Mesodermal cell (in vitro differentiated cells): ENCODE results near the gene SKIDA1.

Source experiments
- H3K27ac ChIP-seq: 2 replicates; pipeline ENCODE4 v1.7.0; 2013; ENCODE audit warnings: mild to moderate bottlenecking, low read depth, low read length, moderate library complexity; ENCODE audit not compliant: severe bottlenecking
- H3K36me3 ChIP-seq: 2 replicates; pipeline ENCODE4 v1.7.1; 2013; ENCODE audit warnings: mild to moderate bottlenecking, low read length, moderate library complexity; ENCODE audit not compliant: control insufficient read depth, insufficient read depth
- H3K4me1 ChIP-seq: one replicate; pipeline ENCODE4 v1.7.1; 2013; ENCODE audit warnings: mild to moderate bottlenecking, low read length; ENCODE audit not compliant: insufficient read depth, control insufficient read depth, poor library complexity, severe bottlenecking
- H3K4me3 ChIP-seq: 2 replicates; pipeline ENCODE4 v1.7.0; 2013; ENCODE audit warnings: low read length, control low read depth, mild to moderate bottlenecking; ENCODE audit not compliant: insufficient read depth, poor library complexity, severe bottlenecking; ENCODE audit errors: extremely low read depth
- H3K9me3 ChIP-seq: 2 replicates; pipeline ENCODE4 v1.7.1; 2013; ENCODE audit warnings: mild to moderate bottlenecking, low read length, moderate library complexity; ENCODE audit not compliant: control insufficient read depth
- WGBS, 2 experiments: methylation state at CpG; one replicate each; pipeline ENCODE4 v1.1.5; 2013; ENCODE audit warnings: missing lambda C conversion rate in 2 of 2; ENCODE audit not compliant: insufficient coverage in 2 of 2; 5-methylcytosine and 5-hydroxymethylcytosine counted together

Gene SKIDA1

DNA sequence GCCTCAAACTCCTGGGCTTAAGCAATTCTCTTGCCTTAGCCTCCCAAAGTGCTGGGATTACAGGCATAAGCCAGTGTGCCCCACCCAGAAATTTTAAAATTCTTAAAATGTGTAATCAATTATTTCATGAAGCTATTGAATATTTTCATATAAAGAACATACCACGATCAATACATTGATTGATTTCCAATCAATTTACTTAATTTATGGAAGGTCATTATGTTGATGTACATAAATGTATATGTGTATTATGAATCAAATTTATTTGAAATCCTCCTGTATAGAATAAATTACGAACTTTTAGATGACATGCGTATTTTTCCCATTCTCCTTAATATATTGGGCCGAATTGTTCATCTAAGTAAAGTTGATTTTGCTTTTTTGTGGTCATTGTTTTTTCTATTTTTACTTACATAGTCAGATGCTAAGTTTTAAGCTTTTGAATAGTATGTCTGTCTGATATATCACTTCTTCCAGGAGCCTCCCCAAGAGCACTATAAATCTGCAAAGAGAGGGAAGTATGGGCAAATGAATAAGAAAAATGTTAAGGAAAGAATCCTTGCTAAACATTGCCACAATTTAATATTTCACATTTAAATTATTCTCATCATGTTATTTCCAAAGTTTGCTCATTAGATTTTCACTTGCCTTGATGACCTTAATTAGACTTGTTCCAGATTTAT is 35.3 kb downstream of the SKIDA1 start:
- Histone ChIP-seq H3K4me3 (no peak overlapping the region), H3K36me3 (peaks cover 3% of the 10 kb centered on the region), H3K27ac (no peak overlapping the region), H3K4me1 (peaks cover 14% of the 10 kb centered on the region), H3K9me3 (no peaks in the 10 kb centered on the region)
- WGBS, 2 experiments, result no CpG with 5 or more reads among the region's 4 CpGs

DNA sequence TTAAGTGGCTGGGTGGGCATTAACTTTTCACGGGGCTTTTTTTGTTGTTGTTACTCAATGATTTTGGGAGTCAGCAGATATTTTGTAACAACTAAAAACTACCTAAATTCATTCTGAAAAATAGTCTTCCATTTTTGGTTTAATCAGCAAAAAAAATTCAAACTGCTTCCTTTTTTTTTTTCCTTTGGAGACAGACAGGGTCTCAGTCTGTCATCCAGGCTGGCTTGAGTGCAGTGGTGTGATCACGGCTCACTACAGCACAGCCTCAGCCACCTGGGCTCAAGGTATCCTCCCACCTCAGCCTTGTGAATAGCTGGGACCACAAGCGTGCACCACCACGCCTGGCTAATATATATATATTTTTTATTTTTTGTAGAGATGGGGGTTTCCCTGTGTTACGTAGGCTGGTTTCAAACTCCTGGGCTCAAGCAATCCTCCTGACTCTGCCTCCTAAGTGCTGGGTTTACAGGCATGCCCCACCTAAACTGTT is 36.5 kb downstream of the SKIDA1 start:
- Histone ChIP-seq H3K27ac (no peak overlapping the region), H3K4me1 (peaks cover 11% of the 10 kb centered on the region), H3K4me3 (no peak overlapping the region), H3K36me3 (peaks cover 3% of the 10 kb centered on the region), H3K9me3 (no peaks in the 10 kb centered on the region)
- WGBS, 2 experiments, result 83% methylated on average over 1 of the region's 5 CpGs; no CpG with 5 or more reads in 1 of the 2 experiments

DNA sequence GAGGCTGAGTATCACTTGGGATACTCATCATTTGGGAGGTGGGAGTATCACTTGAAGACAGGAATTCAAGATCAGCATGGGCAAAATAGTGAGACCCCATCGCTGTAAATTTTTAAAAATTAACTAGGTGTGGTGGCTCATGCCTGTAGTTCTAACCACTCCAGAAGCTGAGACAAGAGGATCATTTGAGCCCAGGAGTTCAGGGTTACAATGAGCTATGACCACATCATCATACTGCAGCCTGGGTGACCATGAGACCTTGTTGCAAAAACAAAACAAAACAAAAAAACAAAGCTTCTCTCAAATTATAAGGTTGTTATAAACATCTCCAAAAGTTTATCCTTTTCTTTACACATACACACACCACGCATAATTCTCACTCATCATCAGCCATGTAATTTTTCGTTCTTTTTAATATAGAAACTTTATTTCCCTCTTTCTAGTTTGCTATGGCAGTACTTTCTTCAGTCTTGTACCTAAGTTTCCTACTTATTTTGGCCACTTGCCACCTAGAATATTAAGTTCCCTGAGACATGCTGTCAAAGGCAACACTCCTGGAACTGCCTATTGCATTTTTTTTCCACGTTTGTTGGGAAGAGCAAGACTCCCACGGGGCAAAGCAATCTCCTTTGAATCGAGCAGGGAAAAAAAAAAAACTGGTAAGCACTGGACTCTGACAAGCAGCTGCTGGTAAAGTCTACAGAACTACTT is 37.1 kb downstream of the SKIDA1 start:
- 73 to 85% methylated on average over 5 to 6 of the region's 6 CpGs for WGBS, 2 experiments
- H3K4me3 ChIP-seq, result no peak overlapping the region
- H3K9me3 ChIP-seq, result no peaks in the 10 kb centered on the region
- H3K36me3 ChIP-seq, result no peaks in the 10 kb centered on the region
- peaks cover 8% of the 10 kb centered on the region for H3K4me1 ChIP-seq
- no peak overlapping the region for H3K27ac ChIP-seq

- no peaks in the 10 kb centered on the region for H3K9me3 ChIP-seq
- H3K36me3 ChIP-seq, result no peaks in the 10 kb centered on the region
- H3K27ac ChIP-seq, result no peak overlapping the region
- no peak overlapping the region for H3K4me3 ChIP-seq
- 82 to 94% methylated on average over 4 to 7 of the region's 10 CpGs for WGBS, 2 experiments
- H3K4me1 ChIP-seq, result peaks cover 8% of the 10 kb centered on the region
Observed at GRCh38 chr10:21487416-21488180, 37.9 kb downstream of the SKIDA1 start.

DNA sequence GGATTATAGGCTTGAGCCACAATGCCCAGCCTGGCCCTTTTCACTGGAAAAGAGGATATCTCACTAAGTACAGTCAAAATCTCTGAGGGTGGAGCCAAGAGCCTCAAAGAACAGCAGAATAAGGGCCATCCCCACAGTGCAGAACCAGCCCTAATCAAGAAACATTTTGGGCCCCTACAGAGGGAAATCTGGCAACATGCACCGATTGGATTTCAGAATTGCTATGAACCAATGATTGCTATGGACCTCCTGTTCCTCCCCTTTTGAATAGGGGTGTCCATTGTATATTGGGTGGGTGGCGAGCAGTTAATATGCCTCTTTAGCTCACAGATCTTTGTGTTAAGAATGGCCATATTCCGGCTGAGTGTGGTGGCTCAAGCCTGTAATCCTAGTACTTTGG is 42.7 kb downstream of the SKIDA1 start:
- H3K9me3 ChIP-seq, result no peaks in the 10 kb centered on the region
- no peak overlapping the region for H3K4me3 ChIP-seq
- WGBS, 2 experiments, result 100% methylated on average over 1 to 2 of the region's 3 CpGs
- no peaks in the 10 kb centered on the region for H3K4me1 ChIP-seq
- H3K27ac ChIP-seq, result no peak overlapping the region
- H3K36me3 ChIP-seq, result no peaks in the 10 kb centered on the region

DNA sequence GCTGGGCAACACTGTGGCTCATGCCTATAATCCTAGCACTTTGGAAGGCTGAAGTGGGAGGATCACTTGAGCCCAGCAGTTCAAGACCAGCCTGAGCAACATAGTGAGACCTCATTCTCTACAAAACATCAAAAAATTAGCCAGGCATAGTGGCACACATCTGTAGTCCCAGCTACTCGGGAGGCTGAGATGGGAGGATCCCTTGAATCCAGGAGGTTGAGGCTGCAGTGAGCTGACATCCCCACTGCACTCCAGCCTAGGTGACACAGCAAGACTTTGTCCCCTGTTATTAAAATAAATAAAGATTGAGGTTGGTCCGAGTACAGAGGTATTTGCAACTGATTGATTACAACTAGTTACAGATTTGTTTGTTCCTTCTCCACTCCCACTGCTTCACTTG is 44.1 kb downstream of the SKIDA1 start:
- Histone ChIP-seq H3K9me3 (no peaks in the 10 kb centered on the region), H3K4me3 (no peak overlapping the region), H3K27ac (no peak overlapping the region), H3K36me3 (no peaks in the 10 kb centered on the region), H3K4me1 (no peaks in the 10 kb centered on the region)
- WGBS, 2 experiments, result 80% methylated on average over 1 of the region's 2 CpGs; no CpG with 5 or more reads in 1 of the 2 experiments

GRCh38 chr10:21479570-21480315 is 45.7 kb downstream of the SKIDA1 start:
- Histone ChIP-seq H3K27ac (no peak overlapping the region), H3K9me3 (no peaks in the 10 kb centered on the region), H3K4me3 (no peak overlapping the region), H3K4me1 (no peaks in the 10 kb centered on the region), H3K36me3 (no peaks in the 10 kb centered on the region)
- WGBS, 2 experiments, result 78 to 88% methylated on average over 5 to 6 of the region's 6 CpGs

- WGBS, 2 experiments, result 85 to 97% methylated on average over 3 of the region's 5 CpGs
- no peaks in the 10 kb centered on the region for H3K9me3 ChIP-seq
- no peaks in the 10 kb centered on the region for H3K4me1 ChIP-seq
- H3K36me3 ChIP-seq, result no peaks in the 10 kb centered on the region
- no peak overlapping the region for H3K27ac ChIP-seq
- H3K4me3 ChIP-seq, result no peak overlapping the region
Observed at GRCh38 chr10:21475393-21475792, 50.1 kb downstream of the SKIDA1 start.

- WGBS, 2 experiments, result 75 to 77% methylated on average over 7 to 8 of the region's 10 CpGs
- Histone ChIP-seq H3K4me1 (no peaks in the 10 kb centered on the region), H3K27ac (no peak overlapping the region), H3K9me3 (no peaks in the 10 kb centered on the region), H3K4me3 (no peak overlapping the region), H3K36me3 (no peaks in the 10 kb centered on the region)
Observed at GRCh38 chr10:21473541-21473940, 51.9 kb downstream of the SKIDA1 start.

DNA sequence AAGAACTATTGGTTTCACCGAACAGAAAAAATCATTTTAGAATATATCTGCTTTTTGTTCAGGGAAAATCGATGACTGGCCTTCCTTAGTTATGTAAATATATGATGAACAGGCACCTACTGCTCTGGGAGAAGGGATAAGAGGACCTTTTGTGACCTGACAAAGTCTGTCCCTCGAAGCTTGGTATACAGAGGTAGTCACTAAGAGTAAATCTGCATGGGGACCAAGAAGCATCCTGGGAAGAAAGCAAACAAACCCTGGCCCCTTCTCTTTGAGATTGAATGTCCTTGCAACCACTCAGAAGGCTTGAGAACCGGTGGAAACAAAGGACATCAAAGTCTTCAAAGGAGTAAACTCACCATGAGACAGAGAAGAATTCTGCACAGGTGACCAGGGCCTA is 52.3 kb downstream of the SKIDA1 start:
- Histone ChIP-seq H3K9me3 (no peaks in the 10 kb centered on the region), H3K4me1 (no peaks in the 10 kb centered on the region), H3K4me3 (no peak overlapping the region), H3K27ac (no peak overlapping the region), H3K36me3 (no peaks in the 10 kb centered on the region)
- 25 to 30% methylated on average over 1 to 4 of the region's 4 CpGs for WGBS, 2 experiments
